Right ventricle myocardium superior (tissue), 1 donor: ENCODE results near the gene LMX1B. TPM values are rescaled to one million over a fixed set of nuclear protein-coding genes. Genes with fewer than 3 reads are reported as not detected.
"Not testable (repeated sequence)": the region's sequence is repeated elsewhere in the genome, so short reads cannot be mapped to it uniquely, and the experiment has no call there.

Experiments used
- ATAC-seq: fragments of 200-7000 bp; cut with Tn5 transposase; one replicate; pipeline ENCODE4 v1.9.1; 2020; ENCODE audit warnings: mild to moderate bottlenecking; ENCODE audit not compliant: poor library complexity
- DNase-seq: peaks from one replicate; pipeline ENCODE4 v3.0.0-alpha.2; 2020
- intact Hi-C: fragments of 100-400 bp; cut with DNase I; formaldehyde crosslinking; loops from one replicate; pipeline ENCODE4 v1.11.2; 2022
- total RNA-seq: library from RNA; stranded (reverse); fragmentation: NEBNext Ultra II Directional; extraction: Animal tissue kit (Norgen Biotek cat#: 25700); gene quantifications from one replicate; pipeline ENCODE4 v1.2.1, GENCODE V29; 2021
- donor health status: DM: no; HTN: yes; CAD: no; lungs with severe emphysema.

The LMX1B gene
- total RNA-seq, 1 donor from 2014 or later = 0.70 TPM

DNA sequence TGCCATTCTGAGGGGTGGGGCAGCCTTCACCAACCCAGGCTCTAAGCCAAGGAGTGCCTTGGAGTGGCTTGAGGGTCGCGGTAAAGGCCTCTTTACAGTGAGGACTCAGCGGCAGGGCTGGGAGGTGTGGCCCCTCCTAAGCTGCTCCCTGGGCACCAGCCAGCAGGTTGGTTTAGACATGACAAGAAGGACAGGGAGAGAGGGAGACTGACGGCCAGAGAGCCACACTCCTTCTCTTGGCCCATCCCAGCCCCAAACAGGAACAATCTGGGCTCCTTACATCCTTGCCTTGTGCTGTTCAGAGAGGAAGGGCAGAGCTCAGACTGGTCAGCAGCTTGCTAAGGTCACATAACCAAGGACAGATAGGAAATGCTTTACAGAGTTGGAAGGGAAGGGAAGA lies 94.5 kb downstream of the LMX1B start:
- intact Hi-C loops = loop anchor here (5.0 kb wide), 1 partner anchor 74 kb away; no protein-coding TSS in a partner anchor
- DNase-seq (no peak), ATAC-seq (no peak)

DNA sequence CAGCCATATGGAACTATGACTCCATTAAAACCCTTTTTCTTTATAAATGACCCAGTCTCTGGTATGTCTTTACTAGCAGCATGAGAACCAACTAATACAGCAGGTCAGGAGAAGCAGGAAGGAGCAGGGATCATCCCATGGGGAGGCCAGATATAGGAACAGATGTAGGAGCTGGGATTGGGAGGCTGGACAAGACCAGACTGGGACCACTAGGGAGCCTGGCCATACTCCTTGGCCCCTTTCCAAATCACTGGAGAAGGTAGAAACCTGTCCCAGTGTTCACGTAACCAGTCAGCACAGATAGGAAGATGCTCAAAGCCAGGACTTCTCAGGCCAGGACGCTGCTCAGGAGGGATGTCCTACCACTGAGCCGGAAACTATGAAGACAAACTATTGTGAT lies 95.5 kb downstream of the LMX1B start:
- intact Hi-C loops = loop anchor here (5.0 kb wide), 1 partner anchor 73 kb away; no protein-coding TSS in a partner anchor
- DNase-seq = no peak
- no peak for ATAC-seq

DNA sequence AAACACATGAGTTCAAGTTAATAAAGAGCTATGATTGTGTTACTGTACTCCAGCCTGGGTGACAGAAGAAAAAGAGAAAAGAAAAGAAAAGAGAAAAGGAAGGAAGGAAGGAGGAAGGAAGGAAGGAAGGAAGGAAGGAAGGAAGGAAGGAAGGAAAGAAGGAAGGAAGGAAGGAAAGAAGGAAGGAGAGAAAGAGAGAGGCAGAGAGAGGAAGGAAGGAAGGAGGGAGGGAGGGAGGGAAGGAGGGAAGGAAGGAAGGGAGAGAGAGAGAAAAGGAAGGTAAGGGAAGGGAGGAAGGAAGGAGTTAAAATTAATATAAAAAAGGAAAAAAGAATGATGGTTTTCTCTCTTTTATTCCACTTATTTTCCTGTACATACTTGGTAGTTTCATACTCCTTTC lies 101.7 kb downstream of the LMX1B start:
- ATAC-seq (no peak), DNase-seq (no peak)
- intact Hi-C loops = no loop called here

DNA sequence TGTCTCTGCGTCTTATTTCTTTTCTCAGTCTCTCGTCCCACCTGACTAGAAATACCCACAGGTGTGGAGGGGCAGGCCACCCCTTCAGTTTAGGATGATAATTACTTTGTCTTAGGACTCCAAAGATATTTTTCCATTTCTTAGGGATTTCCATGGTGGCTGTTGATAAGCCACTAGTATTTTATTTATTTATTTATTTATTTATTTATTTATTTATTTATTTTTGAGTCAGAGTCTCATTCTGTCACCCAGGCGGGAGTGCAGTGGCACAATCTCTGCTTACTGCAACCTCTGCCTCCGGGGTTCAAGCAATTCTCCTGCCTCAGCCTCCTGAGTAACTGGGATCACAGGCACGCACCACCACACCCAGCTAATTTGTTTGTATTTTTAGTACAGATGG lies 103.7 kb downstream of the LMX1B start:
- intact Hi-C loops, ATAC-seq, DNase-seq: not testable (repeated sequence)

GRCh38 chr9:126719618-126720031 lies 105.9 kb downstream of the LMX1B start:
- DNase-seq (peak; percentile 87), ATAC-seq (peak; percentile 36)
- intact Hi-C loops = no loop called here

GRCh38 chr9:126720036-126720435 lies 106.3 kb downstream of the LMX1B start:
- no peak for DNase-seq
- intact Hi-C loops = no loop called here
- no peak for ATAC-seq

DNA sequence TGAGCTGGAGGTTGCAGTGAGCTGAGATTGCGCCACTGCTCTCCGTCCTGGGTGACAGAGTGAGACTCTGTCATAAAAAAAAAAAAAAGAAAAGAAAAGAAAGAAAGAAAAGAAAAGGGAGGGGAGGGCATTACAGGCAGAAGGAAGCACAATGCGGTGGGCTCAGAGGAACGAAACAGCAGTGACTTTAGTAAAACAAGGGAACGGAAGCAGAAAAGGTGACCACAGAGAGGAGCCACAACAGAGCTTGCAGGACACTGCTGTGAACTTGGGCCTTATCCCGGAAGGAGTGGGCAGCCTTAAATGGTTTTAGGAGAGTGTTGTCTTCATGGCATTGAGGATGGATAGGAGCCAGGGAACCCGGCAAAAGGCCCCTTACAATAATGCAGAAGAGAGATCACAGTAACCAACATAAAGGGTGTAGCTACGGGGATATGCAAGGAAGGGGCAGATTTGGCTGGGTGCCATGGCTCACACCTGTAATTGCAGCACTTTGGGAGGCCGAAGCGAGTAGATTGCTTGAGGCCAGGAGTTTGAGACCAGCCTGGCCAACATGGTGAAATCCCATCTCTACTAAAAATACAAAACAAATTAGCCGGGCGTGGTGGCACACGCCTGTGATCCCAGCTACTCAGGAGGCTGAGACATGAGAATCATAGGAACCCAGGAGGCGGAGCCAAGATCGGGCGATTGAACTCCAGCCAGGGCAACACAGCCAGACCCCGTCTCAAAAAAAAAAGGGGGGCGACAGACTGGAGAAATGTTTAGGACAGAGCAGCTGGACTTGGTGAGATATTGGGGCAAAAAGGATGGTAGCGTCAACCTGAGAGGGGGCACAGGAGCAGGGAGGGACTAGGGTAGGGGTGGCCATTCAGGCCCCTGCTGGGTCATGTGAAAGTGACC lies 107.2 kb downstream of the LMX1B start:
- ATAC-seq = no peak
- intact Hi-C loops = no loop called here
- no peak for DNase-seq

- DNase-seq (no peak), ATAC-seq (no peak)
- intact Hi-C loops = no loop called here
These were observed 107.8 kb downstream of the LMX1B start for GRCh38 chr9:126721564-126721981.

DNA sequence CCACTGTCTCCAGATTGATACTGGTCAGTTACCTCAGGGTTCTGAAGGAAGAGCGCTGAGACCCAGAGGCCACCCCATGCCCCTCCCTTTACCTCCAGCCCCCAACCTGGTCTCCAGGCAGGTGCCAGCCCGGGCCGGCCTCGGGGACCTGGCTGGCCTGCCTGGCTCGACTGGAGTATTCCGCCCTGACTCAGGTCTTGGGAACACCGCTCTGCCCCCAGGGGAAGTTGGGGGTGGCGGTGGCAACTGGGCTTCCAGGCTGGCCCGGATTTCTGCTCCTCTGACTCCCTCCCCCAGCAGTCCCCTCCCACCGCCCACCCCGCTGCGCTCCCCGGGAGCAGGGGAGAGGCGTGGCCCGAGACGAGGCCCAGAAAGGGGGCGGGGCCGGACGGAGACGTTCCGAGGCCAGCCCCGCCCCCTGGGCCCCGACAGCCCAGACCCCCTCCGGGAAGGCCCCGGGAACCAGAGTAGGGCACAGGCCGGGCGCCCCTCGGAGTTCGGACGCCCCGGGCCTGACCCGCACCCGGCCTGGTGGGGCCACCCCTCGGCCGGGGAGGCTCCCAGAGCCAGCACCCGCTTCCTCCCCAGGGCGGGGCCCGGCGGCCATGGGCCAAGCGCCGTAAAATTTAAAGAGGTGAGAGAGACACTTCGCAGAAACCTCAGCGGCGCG lies 108.7 kb downstream of the LMX1B start:
- DNase-seq (peak; percentile 90), ATAC-seq (peak; percentile 93)
- intact Hi-C loops = no loop called here

DNA sequence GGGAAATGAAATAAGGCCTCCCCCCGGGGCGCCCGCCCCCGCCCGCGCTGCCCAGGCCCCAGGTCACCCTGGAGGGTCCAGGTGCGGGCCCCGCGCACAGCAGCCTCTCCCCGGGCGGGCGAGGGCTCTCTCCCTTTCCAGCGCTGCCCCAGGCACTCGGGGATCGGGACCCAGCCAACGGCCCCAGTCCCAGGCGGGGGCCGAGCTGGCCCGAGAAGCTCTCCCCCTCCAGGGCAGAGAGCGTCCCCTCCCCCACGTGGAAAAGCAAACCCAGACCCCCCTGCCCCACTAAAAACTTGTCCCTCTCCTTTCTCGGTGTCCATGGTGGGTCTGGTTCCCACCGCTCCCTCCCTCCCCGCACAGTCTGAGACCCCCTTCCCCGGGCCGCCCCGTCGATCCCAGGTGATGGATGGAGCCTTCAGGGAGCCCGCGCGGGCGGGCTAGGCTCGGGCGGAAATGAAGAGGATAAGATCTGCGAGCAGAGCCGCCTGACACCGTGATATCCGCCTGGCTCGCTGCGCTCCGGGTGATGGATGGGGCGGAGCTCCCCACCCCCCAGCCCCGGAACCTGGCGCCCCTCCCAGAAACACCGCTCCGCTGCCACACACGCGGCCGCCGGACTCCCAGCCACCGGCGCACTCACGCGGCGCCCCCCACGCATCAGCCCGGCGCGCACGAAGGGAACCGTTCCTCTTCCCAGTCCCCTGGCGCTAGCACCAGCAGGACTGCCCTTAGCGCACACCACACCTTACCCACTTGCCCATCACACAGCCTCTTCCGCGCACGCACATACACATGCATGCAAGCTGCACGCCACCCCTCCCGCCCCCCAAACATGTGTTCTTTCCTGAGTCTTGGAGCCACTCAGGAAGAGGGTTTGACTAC lies 109.4 kb downstream of the LMX1B start:
- DNase-seq (peak; percentile 60), ATAC-seq (peak; percentile 70)
- intact Hi-C loops = no loop called here

DNA sequence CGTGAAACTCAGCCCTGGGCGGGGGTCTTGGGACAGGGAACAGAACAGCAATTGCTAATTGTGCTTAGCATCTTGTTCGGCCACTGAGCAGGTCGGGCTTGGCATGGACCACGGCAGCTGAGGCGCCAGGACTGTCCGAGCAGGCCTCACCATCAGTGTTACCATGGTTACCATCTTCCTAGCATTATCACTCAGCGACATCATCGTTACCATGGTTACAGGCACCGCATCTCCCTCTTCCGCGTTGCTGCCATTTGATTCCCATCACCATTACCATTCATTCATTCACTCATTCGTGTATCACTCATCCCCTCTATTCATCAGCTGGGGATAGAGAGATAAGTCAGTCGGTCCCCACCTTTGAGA lies 110.1 kb downstream of the LMX1B start:
- no peak for DNase-seq
- intact Hi-C loops = no loop called here

GRCh38 chr9:126724226-126724625 lies 110.5 kb downstream of the LMX1B start:
- DNase-seq (no peak), ATAC-seq (no peak)
- intact Hi-C loops = no loop called here

More for the DNA sequence above, 110.1 kb downstream of the LMX1B start:
- ATAC-seq = no peak

DNA sequence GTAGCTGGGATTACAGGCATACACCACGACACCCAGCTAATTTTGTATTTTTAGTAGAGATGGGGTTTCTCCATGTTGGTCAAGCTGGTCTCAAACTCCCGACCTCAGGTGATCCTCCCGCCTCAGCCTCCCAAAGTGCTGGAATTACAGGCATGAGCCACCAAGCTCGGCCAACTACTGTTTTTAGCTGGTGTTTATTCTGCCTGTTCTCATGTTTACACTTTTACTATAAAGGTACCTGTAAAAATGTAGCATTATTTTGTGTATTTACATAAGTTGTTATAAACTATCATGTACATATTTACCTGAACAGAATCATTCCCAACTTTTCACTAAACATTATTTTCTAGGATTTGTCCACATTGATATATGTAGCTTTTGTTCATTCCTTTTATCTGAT lies 111.8 kb downstream of the LMX1B start:
- intact Hi-C loops, ATAC-seq, DNase-seq: not testable (repeated sequence)

GRCh38 chr9:126728210-126728609 lies 114.5 kb downstream of the LMX1B start:
- ATAC-seq, intact Hi-C loops, DNase-seq: not testable (repeated sequence)

DNA sequence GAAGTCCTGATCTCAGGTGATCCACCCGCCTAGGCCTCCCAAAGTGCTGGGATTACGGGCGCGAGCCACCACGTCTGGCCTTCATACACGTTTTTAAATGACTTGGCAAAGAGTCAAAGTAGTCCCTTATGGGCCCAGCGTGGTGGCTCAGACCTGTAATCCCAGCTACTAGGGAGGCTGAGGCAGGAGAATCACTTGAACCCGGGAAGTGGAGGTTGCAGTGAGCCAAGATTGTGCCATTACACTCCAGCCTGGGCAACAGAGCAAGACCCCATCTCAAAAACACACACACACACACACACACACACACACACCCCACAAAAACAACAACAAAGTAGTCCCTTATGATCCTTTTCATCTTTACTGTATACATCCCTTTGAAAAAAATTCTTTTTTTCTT lies 116.9 kb downstream of the LMX1B start:
- intact Hi-C loops, ATAC-seq: not testable (repeated sequence)

DNA sequence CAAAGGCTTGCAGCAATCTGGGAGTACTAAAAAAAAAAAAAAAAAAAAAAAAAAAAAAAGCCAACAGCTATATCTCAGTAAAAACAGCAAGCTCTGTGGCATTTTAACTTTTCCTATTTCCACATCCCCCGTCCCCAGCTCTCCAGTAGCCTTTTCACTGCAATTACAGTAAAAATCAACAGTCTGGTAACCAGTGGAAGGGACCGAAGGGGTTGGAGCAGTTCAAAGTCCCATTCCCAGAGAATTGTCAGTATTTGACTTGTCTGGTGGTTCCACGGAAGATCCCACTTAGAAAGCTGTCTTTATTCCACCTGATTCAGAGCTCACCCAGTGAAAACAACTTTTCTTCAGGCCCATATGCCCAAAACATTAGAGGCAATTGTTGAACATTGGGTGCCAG lies 119.3 kb downstream of the LMX1B start:
- ATAC-seq (no peak), DNase-seq (no peak)
- intact Hi-C loops = no loop called here

More for the DNA sequence above, 116.9 kb downstream of the LMX1B start:
- DNase-seq = not testable (repeated sequence)

GRCh38 chr9:126734877-126735276 lies 121.1 kb downstream of the LMX1B start:
- ATAC-seq = no peak
- intact Hi-C loops = no loop called here
- no peak for DNase-seq

GRCh38 chr9:126735482-126735881 lies 121.8 kb downstream of the LMX1B start:
- no peak for DNase-seq
- ATAC-seq = no peak
- intact Hi-C loops = no loop called here

- no peak for ATAC-seq
- DNase-seq = no peak
- intact Hi-C loops = no loop called here
These were observed 124.8 kb downstream of the LMX1B start for GRCh38 chr9:126738553-126738952.
